Gastrocnemius medialis (tissue), 4 donors: Measurements from ENCODE around the gene PATJ. TPM values are rescaled to one million over a fixed set of nuclear protein-coding genes. Genes with fewer than 3 reads are reported as not detected.
"Not testable (repeated sequence)": the region's sequence is repeated elsewhere in the genome, so short reads cannot be mapped to it uniquely, and the experiment has no call there.

Source experiments
- ATAC-seq, 2 donors: fragments of 150-250 bp; one replicate each; pipeline ENCODE4 v1.9.1; 2016
- DNase-seq, 2 donors: peaks; one replicate each; pipeline ENCODE4 v3.0.0-alpha.2; 2019
- H3K27ac ChIP-seq, 4 donors: fragments of 200-600 bp; sonication (generic); 1 replicate in 1 of 4; 2 replicates in 3 of 4; pipeline ENCODE4 v1.5.1; 2016 to 2018; ENCODE audit warnings: mild to moderate bottlenecking in 2 of 4, moderate library complexity in 1 of 4
- H3K27me3 ChIP-seq, 3 donors: fragments of 200-600 bp; sonication (generic) in 2 of 3; 1 replicate in 1 of 3; 2 replicates in 2 of 3; pipeline versions ENCODE4 v1.5.1 to v1.6.0; 2016 to 2019; ENCODE audit warnings: mild to moderate bottlenecking in 1 of 3, moderate library complexity in 1 of 3
- H3K36me3 ChIP-seq, 2 donors: fragments of 200-600 bp; sonication (generic) in 1 of 2; one replicate each; pipeline ENCODE4 v1.5.1; 2017 to 2018
- H3K4me1 ChIP-seq, 2 donors: fragments of 200-600 bp; sonication (generic) in 1 of 2; one replicate each; pipeline ENCODE4 v1.5.1; 2016 to 2017; ENCODE audit warnings: mild to moderate bottlenecking in 2 of 2
- H3K4me3 ChIP-seq, 4 donors: fragments of 200-600 bp; sonication (generic) in 3 of 4; 1 replicate in 1 of 4; 2 replicates in 3 of 4; pipeline ENCODE4 v1.5.1; 2016 to 2019; ENCODE audit warnings: mild to moderate bottlenecking in 2 of 4
- H3K9me3 ChIP-seq, 3 donors: fragments of 200-600 bp; sonication (generic) in 2 of 3; 1 replicate in 1 of 3; 2 replicates in 2 of 3; pipeline ENCODE4 v1.5.1; 2016 to 2019
- POLR2A ChIP-seq, 2 donors: fragments of 450-650 bp; IDR thresholded peaks; one replicate each; pipeline ENCODE4 v1.6.1; 2017; ENCODE audit warnings: antibody characterized with exemption in 2 of 2, mild to moderate bottlenecking in 2 of 2, moderate library complexity in 2 of 2
- in situ Hi-C, 4 donors: fragments of 200-750 bp; cut with MboI; loops; one replicate each; pipeline versions ENCODE4 v1.15.0 to v1.8.0; 2017; ENCODE audit warnings: low sequenced_read_pairs in 4 of 4
- intact Hi-C: fragments of 100-400 bp; cut with DNase I; formaldehyde crosslinking; loops from one replicate; pipeline ENCODE4 v1.15.1; 2023; ENCODE audit warnings: low total_unique reads
- total RNA-seq, 4 donors: library from RNA; depleted of rRNA; stranded (reverse); fragments of >200 nt; gene quantifications; one replicate each; pipeline versions ENCODE4 v1.1.0 to v1.2.3, GENCODE V29; 2016
- TF ChIP-seq, protein P1 (sequence below), 5 experiments: fragments of 450-650 bp in 3 of 5; fragments of 200-600 bp in 2 of 5; sonication (generic) in 2 of 5; IDR thresholded peaks in 4 of 5; conservative IDR thresholded peaks in 1 of 5; 1 replicate in 4 of 5; 2 replicates in 1 of 5; pipeline ENCODE4 v1.5.1; 2016 to 2019; ENCODE audit warnings: antibody characterized with exemption in 5 of 5, mild to moderate bottlenecking in 3 of 5, moderate library complexity in 3 of 5

Gene PATJ
- total RNA-seq, 4 donors from 2014 or later, result 19.3 to 44.8 (median 26.0) TPM

DNA sequence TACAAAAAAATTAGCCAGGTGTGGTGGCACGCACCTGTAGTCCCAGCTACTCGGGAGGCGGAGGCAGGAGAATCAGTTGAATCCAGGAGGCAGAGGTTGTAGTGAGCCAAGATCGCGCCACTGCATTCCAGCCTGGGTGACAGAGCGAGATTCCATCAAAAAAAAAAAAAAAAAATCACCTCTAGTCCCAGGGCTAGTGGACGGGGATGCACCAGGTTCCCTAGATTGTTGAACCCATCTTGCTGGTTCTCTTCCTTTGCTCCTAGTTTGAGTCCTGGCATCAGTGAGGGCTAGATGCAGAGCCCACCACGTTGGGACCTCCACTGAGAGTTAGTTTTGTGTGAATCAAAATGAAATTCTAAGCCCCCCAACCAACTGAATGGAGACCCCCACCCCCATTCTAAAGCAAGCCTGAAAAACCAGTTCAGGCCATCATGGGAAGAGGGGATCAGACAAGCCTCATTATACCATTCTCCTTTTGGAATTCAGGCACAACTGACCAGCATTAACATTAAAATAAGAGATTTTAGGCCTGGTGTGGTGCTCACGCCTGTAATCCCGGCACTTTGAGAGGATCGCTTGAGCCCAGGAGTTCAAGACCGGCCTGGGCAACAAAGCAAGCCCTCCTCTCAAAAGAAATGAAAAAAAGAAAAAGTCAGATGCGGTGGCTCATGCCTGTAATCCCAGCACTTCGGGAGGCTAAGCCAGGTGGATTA is 434.5 kb downstream of the PATJ start:
- Histone ChIP-seq H3K9me3 (no peaks in the 10 kb centered on the region), H3K4me3 (no peak overlapping the region), H3K27me3 (peaks cover 0 to 3% (median 0%) of the 10 kb centered on the region in 3 donors), H3K27ac (no peak overlapping the region), H3K36me3 (no peaks in the 10 kb centered on the region), H3K4me1 (no peaks in the 10 kb centered on the region)
- no peak for ATAC-seq
- DNase-seq, result no peak
- TF ChIP-seq, protein P1, sequence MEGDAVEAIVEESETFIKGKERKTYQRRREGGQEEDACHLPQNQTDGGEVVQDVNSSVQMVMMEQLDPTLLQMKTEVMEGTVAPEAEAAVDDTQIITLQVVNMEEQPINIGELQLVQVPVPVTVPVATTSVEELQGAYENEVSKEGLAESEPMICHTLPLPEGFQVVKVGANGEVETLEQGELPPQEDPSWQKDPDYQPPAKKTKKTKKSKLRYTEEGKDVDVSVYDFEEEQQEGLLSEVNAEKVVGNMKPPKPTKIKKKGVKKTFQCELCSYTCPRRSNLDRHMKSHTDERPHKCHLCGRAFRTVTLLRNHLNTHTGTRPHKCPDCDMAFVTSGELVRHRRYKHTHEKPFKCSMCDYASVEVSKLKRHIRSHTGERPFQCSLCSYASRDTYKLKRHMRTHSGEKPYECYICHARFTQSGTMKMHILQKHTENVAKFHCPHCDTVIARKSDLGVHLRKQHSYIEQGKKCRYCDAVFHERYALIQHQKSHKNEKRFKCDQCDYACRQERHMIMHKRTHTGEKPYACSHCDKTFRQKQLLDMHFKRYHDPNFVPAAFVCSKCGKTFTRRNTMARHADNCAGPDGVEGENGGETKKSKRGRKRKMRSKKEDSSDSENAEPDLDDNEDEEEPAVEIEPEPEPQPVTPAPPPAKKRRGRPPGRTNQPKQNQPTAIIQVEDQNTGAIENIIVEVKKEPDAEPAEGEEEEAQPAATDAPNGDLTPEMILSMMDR (IDR thresholded peaks at IDR 0.05 in 4 of 5, conservative IDR thresholded peaks at IDR 0.05 in 1 of 5), result no peak
- TF ChIP-seq POLR2A (IDR thresholded peaks at IDR 0.05), result no peak
- in situ Hi-C loops (loop anchor here (5.0 to 25.0 kb wide), 3 partner anchors 228 to 561 kb away; no protein-coding TSS in a partner anchor), intact Hi-C loops (loop anchor here (5.0 kb wide), 1 partner anchor 571 kb away; no protein-coding TSS in a partner anchor)

DNA sequence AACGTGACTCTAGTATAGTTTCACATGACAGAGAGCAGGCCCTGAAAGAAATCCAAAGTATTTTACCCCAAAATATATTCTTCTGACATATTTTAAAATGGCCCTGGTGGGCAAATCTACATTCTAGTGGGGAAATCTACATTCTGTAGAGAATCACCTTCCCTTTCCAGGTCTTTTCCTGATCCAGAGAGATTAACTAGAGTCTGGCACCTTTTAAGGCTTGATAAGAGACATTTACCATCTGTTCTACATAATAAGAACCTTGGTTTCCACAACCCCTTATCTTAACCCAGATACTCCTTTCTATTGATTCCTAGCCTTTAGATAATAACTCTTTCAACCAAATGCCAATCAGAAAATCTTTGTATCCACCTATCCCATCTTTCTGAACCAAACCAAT is 435.3 kb downstream of the PATJ start:
- Histone ChIP-seq H3K36me3 (no peaks in the 10 kb centered on the region), H3K4me3 (no peak overlapping the region), H3K27me3 (no peaks in the 10 kb centered on the region), H3K27ac (no peak overlapping the region), H3K4me1 (no peaks in the 10 kb centered on the region), H3K9me3 (no peaks in the 10 kb centered on the region)
- in situ Hi-C loops (loop anchor here (5.0 to 25.0 kb wide), 3 partner anchors 227 to 560 kb away; no protein-coding TSS in a partner anchor), intact Hi-C loops (loop anchor here (5.0 kb wide), 1 partner anchor 570 kb away; no protein-coding TSS in a partner anchor)
- no peak for ATAC-seq
- DNase-seq, result no peak
- TF ChIP-seq POLR2A (IDR thresholded peaks at IDR 0.05), result no peak
- TF ChIP-seq, protein P1 (IDR thresholded peaks at IDR 0.05 in 4 of 5, conservative IDR thresholded peaks at IDR 0.05 in 1 of 5), result no peak

DNA sequence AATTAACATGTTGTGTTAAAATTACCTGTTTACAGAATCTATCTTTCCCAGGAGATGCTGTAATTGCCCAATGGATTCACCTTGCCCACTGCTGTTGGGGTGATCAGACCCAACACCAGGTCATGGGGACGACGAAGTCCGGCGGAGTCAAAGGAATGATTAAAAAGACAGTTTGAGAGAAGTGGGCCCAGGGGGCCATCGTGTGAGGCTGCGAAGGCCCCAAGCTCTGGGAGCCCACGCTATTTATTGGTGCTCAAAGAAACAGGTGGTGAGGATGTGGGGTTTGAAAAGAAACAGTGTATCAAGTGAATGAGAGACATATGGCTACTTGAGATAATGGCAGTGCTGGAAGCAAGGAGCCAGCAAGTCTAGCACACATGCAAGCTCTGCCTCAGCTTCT is 436.1 kb downstream of the PATJ start:
- no peak overlapping the region for H3K4me3 ChIP-seq
- TF ChIP-seq, protein P1 (IDR thresholded peaks at IDR 0.05 in 4 of 5, conservative IDR thresholded peaks at IDR 0.05 in 1 of 5), result no peak
- no peak for TF ChIP-seq POLR2A (IDR thresholded peaks at IDR 0.05)
- ATAC-seq (no peak), DNase-seq (no peak)
- H3K36me3 ChIP-seq, result no peaks in the 10 kb centered on the region
- H3K9me3 ChIP-seq, result no peaks in the 10 kb centered on the region
- no peaks in the 10 kb centered on the region for H3K27me3 ChIP-seq
- no peak overlapping the region for H3K27ac ChIP-seq
- in situ Hi-C loops, result loop anchor here (5.0 to 25.0 kb wide), 3 partner anchors 226 to 559 kb away; no protein-coding TSS in a partner anchor
- H3K4me1 ChIP-seq, result no peaks in the 10 kb centered on the region
- intact Hi-C loops, result loop anchor here (5.0 kb wide), 1 partner anchor 569 kb away; no protein-coding TSS in a partner anchor

DNA sequence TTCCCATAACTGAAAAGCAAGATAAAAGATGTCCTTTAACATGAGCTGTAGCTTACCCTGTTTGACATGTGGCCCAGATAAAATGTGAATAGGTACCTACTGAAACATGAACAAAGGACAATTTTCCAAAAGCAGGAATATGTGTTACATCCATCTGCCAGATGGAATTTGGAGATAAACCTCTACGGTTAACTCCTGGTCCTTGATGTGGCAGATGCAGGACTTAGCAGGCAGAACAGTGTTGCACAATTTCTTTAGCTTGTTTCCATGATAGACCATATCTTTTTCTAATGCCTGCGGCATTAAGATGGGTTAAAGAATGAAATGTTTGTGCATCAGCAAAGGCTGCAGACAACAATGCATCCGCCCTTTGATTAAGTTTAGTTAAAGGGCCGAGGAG is 437.8 kb downstream of the PATJ start:
- H3K4me3 ChIP-seq, H3K27ac ChIP-seq, H3K36me3 ChIP-seq, H3K9me3 ChIP-seq, H3K4me1 ChIP-seq, ATAC-seq, H3K27me3 ChIP-seq, DNase-seq, intact Hi-C loops: not testable (repeated sequence)
- in situ Hi-C loops, result loop anchor here in 2 of 4 donors (25.0 kb wide), 1 partner anchor 557 kb away; no protein-coding TSS in a partner anchor

DNA sequence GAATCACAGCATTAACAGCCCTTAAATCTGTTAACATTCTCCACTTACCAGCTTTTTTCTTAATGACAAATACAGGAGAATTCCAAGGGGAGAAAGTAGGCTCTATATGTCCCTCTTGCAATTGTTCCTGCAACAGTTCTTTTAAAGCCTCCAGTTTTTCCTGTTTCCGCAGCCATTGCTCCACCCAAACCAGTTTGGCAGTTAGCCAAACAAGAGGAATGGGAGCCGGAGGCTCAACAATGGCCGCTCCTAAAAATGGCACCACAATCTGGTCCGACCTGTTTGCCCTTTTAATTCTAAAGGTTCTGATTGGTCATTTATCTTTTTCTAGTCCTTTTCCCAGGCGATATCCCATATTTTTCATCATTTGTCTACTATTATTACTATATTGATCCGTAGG is 438.4 kb downstream of the PATJ start:
- H3K4me3 ChIP-seq, result no peak overlapping the region
- no peaks in the 10 kb centered on the region for H3K36me3 ChIP-seq
- H3K4me1 ChIP-seq, result no peaks in the 10 kb centered on the region
- H3K27me3 ChIP-seq, result no peaks in the 10 kb centered on the region
- no peak overlapping the region for H3K27ac ChIP-seq
- DNase-seq (no peak), ATAC-seq (no peak)
- H3K9me3 ChIP-seq, result no peaks in the 10 kb centered on the region
- TF ChIP-seq POLR2A (IDR thresholded peaks at IDR 0.05), result no peak
- TF ChIP-seq, protein P1 (IDR thresholded peaks at IDR 0.05 in 4 of 5, conservative IDR thresholded peaks at IDR 0.05 in 1 of 5), result no peak
- in situ Hi-C loops (loop anchor here in 2 of 4 donors (25.0 kb wide), 1 partner anchor 557 kb away; no protein-coding TSS in a partner anchor), intact Hi-C loops (no loop called here)
